ENCODE results near the gene S100A5. TPM values are rescaled to one million over a fixed set of nuclear protein-coding genes. Genes with fewer than 3 reads are reported as not detected.
A peak's percentile ranks its signal among the peaks of the same experiment; 100 is the strongest.

The S100A5 gene
- total and polyA plus RNA-seq, 2 of the 8 experiments (the other 6 are each of a cell fraction or from before 2014, with no cell fraction given) = not detected

DNA sequence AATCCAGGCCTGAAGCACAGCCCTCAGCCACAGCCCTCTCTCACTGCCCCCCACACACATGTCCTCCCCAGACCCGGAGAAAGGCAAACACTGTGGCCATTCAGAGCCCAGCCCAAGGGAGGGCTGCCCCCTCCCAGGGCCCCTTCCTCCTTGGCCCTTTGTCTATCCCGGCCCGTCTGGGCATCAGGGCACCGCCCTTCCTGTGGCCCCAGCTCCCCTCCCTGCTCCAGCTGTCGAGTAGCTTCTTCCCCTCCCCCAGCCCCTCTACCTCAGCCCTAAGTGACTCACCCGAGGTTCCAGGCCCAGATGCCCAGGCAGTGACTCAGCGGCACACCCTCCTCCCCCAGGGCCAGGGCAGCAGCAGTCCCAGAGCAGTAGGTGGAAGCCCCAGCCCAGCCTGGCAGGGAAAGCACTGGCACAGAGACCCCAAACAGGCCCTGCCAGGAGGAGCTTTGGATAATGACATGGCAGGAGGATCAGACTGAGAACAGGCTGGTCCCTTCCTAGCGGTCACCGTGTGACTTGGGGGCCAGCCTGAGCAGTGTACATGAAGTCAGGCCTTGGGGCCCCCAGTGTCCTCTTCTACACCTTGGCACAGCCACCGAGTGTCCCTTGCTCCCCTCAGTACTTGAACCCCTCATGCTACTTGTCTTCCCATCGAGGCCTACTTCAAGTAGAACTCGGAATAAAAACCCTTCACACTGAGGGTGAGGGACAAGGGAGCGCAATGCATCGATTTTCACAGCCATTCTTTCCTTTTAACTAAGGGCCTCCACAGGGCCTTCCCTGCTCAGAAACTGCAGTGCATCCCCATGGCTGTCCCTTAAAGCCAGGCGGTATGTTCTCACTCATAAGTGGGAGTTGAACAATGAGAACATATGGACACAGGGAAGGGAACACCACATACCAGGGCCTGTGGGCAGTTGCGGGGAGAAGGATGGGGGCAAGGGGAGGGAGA is 26.0 kb upstream of the S100A5 start (continued):
- peak in 1 of 2 experiments; percentile 73; a peak in 1 of 3 replicates for TF ChIP-seq EP300 (IDR thresholded peaks at IDR 0.05; ENCODE audit: borderline replicate concordance in 1 of 2, low read depth in 2 of 2, low read length in 2 of 2)
- TF ChIP-seq POLR2A (IDR thresholded peaks at IDR 0.05; ENCODE audit: control extremely low read depth in 1 of 2, low read depth in 2 of 2, low read length in 2 of 2) = peak in 1 of 2 experiments; percentile 24; a peak in 1 of 3 replicates
- 0 out of 2 replicates have a peak, but pooled peaks have one; percentile 18 for TF ChIP-seq TAF1 (IDR thresholded peaks at IDR 0.05; ENCODE audit: low read depth, low read length)
- TF ChIP-seq HDAC6 (IDR thresholded peaks at IDR 0.05; ENCODE audit: low read depth, low read length) = no peak
- TF ChIP-seq NRF1 (IDR thresholded peaks at IDR 0.05; ENCODE audit: low read depth, low read length) = no peak
- TF ChIP-seq SP1 (IDR thresholded peaks at IDR 0.05; ENCODE audit: low read depth, low read length) = peak; percentile 43; the same call in 1 of the 2 replicates
- no peak for TF ChIP-seq CBX8 (IDR thresholded peaks at IDR 0.05; ENCODE audit: borderline replicate concordance, low read depth, low read length)
- TF ChIP-seq, protein P1, sequence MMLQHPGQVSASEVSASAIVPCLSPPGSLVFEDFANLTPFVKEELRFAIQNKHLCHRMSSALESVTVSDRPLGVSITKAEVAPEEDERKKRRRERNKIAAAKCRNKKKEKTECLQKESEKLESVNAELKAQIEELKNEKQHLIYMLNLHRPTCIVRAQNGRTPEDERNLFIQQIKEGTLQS (IDR thresholded peaks at IDR 0.05; ENCODE audit: insufficient read depth, low read depth, low read length) = peak; percentile 55; the same call in 1 of the 2 replicates
- TF ChIP-seq YY1 (IDR thresholded peaks at IDR 0.05; ENCODE audit: low read depth, low read length) = 0 out of 2 replicates have a peak, but pooled peaks have one; percentile 9
- TF ChIP-seq, protein P2, sequence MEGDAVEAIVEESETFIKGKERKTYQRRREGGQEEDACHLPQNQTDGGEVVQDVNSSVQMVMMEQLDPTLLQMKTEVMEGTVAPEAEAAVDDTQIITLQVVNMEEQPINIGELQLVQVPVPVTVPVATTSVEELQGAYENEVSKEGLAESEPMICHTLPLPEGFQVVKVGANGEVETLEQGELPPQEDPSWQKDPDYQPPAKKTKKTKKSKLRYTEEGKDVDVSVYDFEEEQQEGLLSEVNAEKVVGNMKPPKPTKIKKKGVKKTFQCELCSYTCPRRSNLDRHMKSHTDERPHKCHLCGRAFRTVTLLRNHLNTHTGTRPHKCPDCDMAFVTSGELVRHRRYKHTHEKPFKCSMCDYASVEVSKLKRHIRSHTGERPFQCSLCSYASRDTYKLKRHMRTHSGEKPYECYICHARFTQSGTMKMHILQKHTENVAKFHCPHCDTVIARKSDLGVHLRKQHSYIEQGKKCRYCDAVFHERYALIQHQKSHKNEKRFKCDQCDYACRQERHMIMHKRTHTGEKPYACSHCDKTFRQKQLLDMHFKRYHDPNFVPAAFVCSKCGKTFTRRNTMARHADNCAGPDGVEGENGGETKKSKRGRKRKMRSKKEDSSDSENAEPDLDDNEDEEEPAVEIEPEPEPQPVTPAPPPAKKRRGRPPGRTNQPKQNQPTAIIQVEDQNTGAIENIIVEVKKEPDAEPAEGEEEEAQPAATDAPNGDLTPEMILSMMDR (IDR thresholded peaks at IDR 0.05; ENCODE audit: control extremely low read depth in 1 of 3, insufficient read depth in 1 of 3, low read depth in 1 of 3, low read length in 3 of 3) = no peak
- no peak for TF ChIP-seq BCL11A (IDR thresholded peaks at IDR 0.05; ENCODE audit: low read depth in 2 of 2, low read length in 2 of 2)
- TF ChIP-seq GTF2F1 (IDR thresholded peaks at IDR 0.05; ENCODE audit: borderline replicate concordance, low read depth, low read length) = no peak
- no peak; a peak in 2 of 4 replicates for TF ChIP-seq RAD21 (IDR thresholded peaks at IDR 0.05 in 1 of 2, conservative IDR thresholded peaks at IDR 0.05 in 1 of 2; ENCODE audit: low read depth in 2 of 2, low read length in 2 of 2)
- peak; percentile 67; the same call in 1 of the 2 replicates for TF ChIP-seq MAFK (IDR thresholded peaks at IDR 0.05; ENCODE audit: low read depth, low read length)
- peak; percentile 30; the same call in 1 of the 2 replicates for TF ChIP-seq RBBP5 (IDR thresholded peaks at IDR 0.05; ENCODE audit: borderline replicate concordance, low read depth, low read length)
- peak; percentile 69 for TF ChIP-seq ASH2L (IDR thresholded peaks at IDR 0.05; ENCODE audit: low read length)
- TF ChIP-seq, protein P3, sequence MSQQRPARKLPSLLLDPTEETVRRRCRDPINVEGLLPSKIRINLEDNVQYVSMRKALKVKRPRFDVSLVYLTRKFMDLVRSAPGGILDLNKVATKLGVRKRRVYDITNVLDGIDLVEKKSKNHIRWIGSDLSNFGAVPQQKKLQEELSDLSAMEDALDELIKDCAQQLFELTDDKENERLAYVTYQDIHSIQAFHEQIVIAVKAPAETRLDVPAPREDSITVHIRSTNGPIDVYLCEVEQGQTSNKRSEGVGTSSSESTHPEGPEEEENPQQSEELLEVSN (IDR thresholded peaks at IDR 0.05) = no peak
- no peak for TF ChIP-seq CBX5 (IDR thresholded peaks at IDR 0.05; ENCODE audit: low read depth, low read length)

Measured in H1 (cell line).